HepG2 (cell line): ENCODE results near the gene TXNRD2. TPM values are rescaled to one million over a fixed set of nuclear protein-coding genes. Genes with fewer than 3 reads are reported as not detected.

ENCODE experiments used
- AHR ChIP-seq: IDR thresholded peaks from 2 replicates; pipeline ENCODE4 v1.6.1; 2018; ENCODE audit warnings: missing genetic modification reagents, missing compliant biosample characterization
- ATF4 ChIP-seq, 2 experiments: fragments of 450-650 bp in 1 of 2; sonication (generic) in 1 of 2; formaldehyde crosslinking; IDR thresholded peaks; 2 replicates each; pipeline versions ENCODE4 v1.5.0 to v1.8.0; 2020 to 2022; ENCODE audit warnings: mild to moderate bottlenecking in 1 of 2, missing genetic modification reagents in 1 of 2
- GABPB1 ChIP-seq: IDR thresholded peaks from 2 replicates; pipeline ENCODE4 v1.6.1; 2016; ENCODE audit warnings: mild to moderate bottlenecking, missing genetic modification reagents, moderate library complexity, missing compliant biosample characterization
- LBX2 ChIP-seq: sonication (generic); formaldehyde crosslinking; IDR thresholded peaks from 2 replicates; pipeline ENCODE4 v1.5.0; 2020; ENCODE audit warnings: missing genetic modification reagents, mild to moderate bottlenecking, borderline replicate concordance
- MEIS2 ChIP-seq: sonication (generic); formaldehyde crosslinking; IDR thresholded peaks from 2 replicates; pipeline ENCODE4 v1.9.0; 2021; ENCODE audit warnings: mild to moderate bottlenecking, missing genetic modification reagents
- NFKB2 ChIP-seq: sonication (generic); formaldehyde crosslinking; IDR thresholded peaks from 2 replicates; pipeline ENCODE4 v1.4.0; 2020; ENCODE audit warnings: missing genetic modification reagents, borderline replicate concordance
- RARA ChIP-seq: IDR thresholded peaks from 2 replicates; pipeline ENCODE4 v1.6.1; 2016; ENCODE audit warnings: missing genetic modification reagents, missing compliant biosample characterization
- SALL1 ChIP-seq: sonication (generic); formaldehyde crosslinking; IDR thresholded peaks from 2 replicates; pipeline ENCODE4 v1.8.0; 2022; ENCODE audit warnings: mild to moderate bottlenecking, missing genetic modification reagents
- SP4 ChIP-seq: sonication (generic); formaldehyde crosslinking; IDR thresholded peaks from 2 replicates; pipeline ENCODE4 v1.8.1; 2023; ENCODE audit warnings: mild to moderate bottlenecking, missing genetic modification reagents
- THAP9 ChIP-seq: sonication (generic); formaldehyde crosslinking; IDR thresholded peaks from 2 replicates; pipeline ENCODE4; 2020; ENCODE audit warnings: missing genetic modification reagents, mild to moderate bottlenecking, borderline replicate concordance
- TRIM22 ChIP-seq: fragments of 450-650 bp; IDR thresholded peaks from 2 replicates; pipeline ENCODE4 v1.6.1; 2017
- YEATS2 ChIP-seq: sonication (generic); formaldehyde crosslinking; IDR thresholded peaks from 2 replicates; pipeline ENCODE4 v1.4.0; 2020; ENCODE audit warnings: missing genetic modification reagents, borderline replicate concordance
- ZBTB38 ChIP-seq: sonication (generic); formaldehyde crosslinking; IDR thresholded peaks from 2 replicates; pipeline ENCODE4 v1.5.1; 2020; ENCODE audit warnings: mild to moderate bottlenecking, missing genetic modification reagents
- ZNF572 ChIP-seq: sonication (generic); formaldehyde crosslinking; IDR thresholded peaks from 2 replicates; pipeline ENCODE4 v1.5.1; 2020; ENCODE audit warnings: mild to moderate bottlenecking, missing genetic modification reagents
- ZNF574 ChIP-seq: sonication (generic); formaldehyde crosslinking; IDR thresholded peaks from 2 replicates; pipeline ENCODE4 v1.4.0; 2020; ENCODE audit warnings: missing genetic modification reagents
- ZNF616 ChIP-seq: sonication (generic); formaldehyde crosslinking; IDR thresholded peaks from 2 replicates; pipeline ENCODE4 v1.5.0; 2020; ENCODE audit warnings: low read depth, mild to moderate bottlenecking, missing genetic modification reagents
- ZNF629 ChIP-seq: sonication (generic); formaldehyde crosslinking; conservative IDR thresholded peaks from 2 replicates; pipeline ENCODE4 v1.5.0; 2020; ENCODE audit warnings: missing genetic modification reagents
- ZNF691 ChIP-seq: sonication (generic); formaldehyde crosslinking; IDR thresholded peaks from 2 replicates; pipeline ENCODE4 v1.4.0; 2020; ENCODE audit warnings: missing genetic modification reagents, low read depth, mild to moderate bottlenecking, borderline replicate concordance
- ZNF879 ChIP-seq: sonication (generic); formaldehyde crosslinking; IDR thresholded peaks from 2 replicates; pipeline ENCODE4 v1.8.1; 2023; ENCODE audit warnings: missing genetic modification reagents
- polyA plus RNA-seq, 8 experiments: library from polyadenylated mRNA; depleted of rRNA in 3 of 8; stranded (reverse) in 7 of 8; unstranded in 1 of 8; fragments of >200 nt; fragmentation: Illumina TruSeq in 4 of 8; extraction: Trizol in 4 of 8; gene quantifications; 2 replicates each; pipeline versions ENCODE4 v1.2.1 to v1.2.3, GENCODE V29; 2011 to 2016; ENCODE audit warnings: low read depth in 4 of 8, missing spikeins in 1 of 8, mixed read lengths in 1 of 8; ENCODE audit not compliant: insufficient read depth in 1 of 8
- total RNA-seq, 5 experiments: library from RNA; depleted of rRNA; stranded (reverse); fragments of >200 nt; fragmentation: Illumina TruSeq; extraction: Trizol; gene quantifications; 2 replicates each; pipeline ENCODE4 v1.2.3, GENCODE V29; 2016; ENCODE audit warnings: low read depth in 1 of 5

The TXNRD2 gene
- total and polyA plus RNA-seq, 2 of the 13 experiments (the other 11 are each of a cell fraction or from before 2014, with no cell fraction given), result 17.5 to 18.6 TPM

GRCh38 chr22:19957445-19957844, 15.8 kb upstream of the TXNRD2 start (continued):
- TF ChIP-seq ZNF616 (CRISPR knock-in tag) (0 out of 2 replicates have a peak, but pooled peaks have one; percentile 76), ZNF879 (CRISPR knock-in tag) (0 out of 2 replicates have a peak, but pooled peaks have one; percentile 52), NFKB2 (CRISPR knock-in tag) (0 out of 2 replicates have a peak, but pooled peaks have one; percentile 34), ZNF629 (CRISPR knock-in tag) (no peak), ZNF691 (no peak), ZBTB38 (CRISPR knock-in tag) (0 out of 2 replicates have a peak, but pooled peaks have one; percentile 58), GABPB1 (CRISPR knock-in tag) (0 out of 2 replicates have a peak, but pooled peaks have one; percentile 30), TRIM22 (no peak), MEIS2 (CRISPR knock-in tag) (no peak), THAP9 (CRISPR knock-in tag) (peak; percentile 65; the same call in 1 of the 2 replicates), YEATS2 (CRISPR knock-in tag) (no peak), ZNF574 (peak; percentile 65; the same call in 1 of the 2 replicates), RARA (CRISPR knock-in tag) (peak; percentile 9; the same call in 1 of the 2 replicates), LBX2 (CRISPR knock-in tag) (peak; percentile 42; the same call in 1 of the 2 replicates), AHR (CRISPR knock-in tag) (peak; percentile 37; the same call in 1 of the 2 replicates), SP4 (CRISPR knock-in tag) (peak; percentile 18; the same call in 1 of the 2 replicates), SALL1 (CRISPR knock-in tag) (peak; percentile 63; the same call in 1 of the 2 replicates), ATF4 (CRISPR knock-in tag; IDR thresholded peaks at IDR 0.05) (no peak), ZNF572 (0 out of 2 replicates have a peak, but pooled peaks have one; percentile 23)
